NCI-H2227 (cell line): ENCODE data around the gene ACAT2.
"Not testable (repeated sequence)": the region's sequence is repeated elsewhere in the genome, so short reads cannot be mapped to it uniquely, and the experiment has no call there.

ENCODE experiments used
- DNase-seq: peaks from one replicate; lab custom pipeline; 2025; ENCODE audit not compliant: unreplicated experiment; lab: John Stamatoyannopoulos, UW

ACAT2 gene

GRCh38 chr6:159762681-159763293 is 942 bp downstream of the ACAT2 start:
- DNase-seq: peak; percentile 8

- no peak for DNase-seq
Observed at GRCh38 chr6:159766906-159767305, 5.1 kb downstream of the ACAT2 start.

GRCh38 chr6:159769470-159769869 is 7.6 kb downstream of the ACAT2 start:
- DNase-seq: no peak

- no peak for DNase-seq
Observed at GRCh38 chr6:159772196-159772595, 10.4 kb downstream of the ACAT2 start.

- no peak for DNase-seq
Observed at GRCh38 chr6:159777240-159777904, 15.5 kb downstream of the ACAT2 start.

GRCh38 chr6:159778131-159778530 is 16.3 kb downstream of the ACAT2 start:
- no peak for DNase-seq

- DNase-seq: no peak
Observed at GRCh38 chr6:159778542-159779103, 16.8 kb downstream of the ACAT2 start.

GRCh38 chr6:159788276-159788675 is 26.4 kb downstream of the ACAT2 start:
- no peak for DNase-seq

GRCh38 chr6:159788753-159789376 is 27.0 kb downstream of the ACAT2 start:
- DNase-seq: no peak

- DNase-seq: peak; percentile 98
Observed at GRCh38 chr6:159789377-159790148, 27.7 kb downstream of the ACAT2 start, which contains the start of gene TCP1. Gene TCP1, minus strand, starts transcription at chr6:159789602. Its CDS starts 134 bp downstream, at chr6:159789468.

- peak; percentile 92 for DNase-seq
Observed at GRCh38 chr6:159790149-159790955, 28.5 kb downstream of the ACAT2 start, which contains the start of gene MRPL18. Gene MRPL18, plus strand, starts transcription at chr6:159790467. Its CDS starts 121 bp downstream, at chr6:159790588.

GRCh38 chr6:159790956-159791598 is 29.2 kb downstream of the ACAT2 start:
- DNase-seq: no peak

GRCh38 chr6:159794976-159795375 is 33.1 kb downstream of the ACAT2 start:
- not testable (repeated sequence) for DNase-seq

GRCh38 chr6:159797554-159797953 is 35.7 kb downstream of the ACAT2 start:
- DNase-seq: no peak

- no peak for DNase-seq
Observed at GRCh38 chr6:159800141-159800865, 38.5 kb downstream of the ACAT2 start, which contains the start of gene PNLDC1. Gene PNLDC1, plus strand, starts transcription at chr6:159800276. Its CDS starts 32 bp downstream, at chr6:159800308.

GRCh38 chr6:159801935-159802334 is 40.1 kb downstream of the ACAT2 start:
- no peak for DNase-seq

- no peak for DNase-seq
Observed at GRCh38 chr6:159804504-159804903, 42.7 kb downstream of the ACAT2 start.

- DNase-seq: no peak
Observed at GRCh38 chr6:159805440-159806020, 43.7 kb downstream of the ACAT2 start.
